DMS 273 (cell line): Measurements from ENCODE around the gene TRIM43B.
A peak's percentile ranks its signal among the peaks of the same experiment; 100 is the strongest.
"Not testable (repeated sequence)": the region's sequence is repeated elsewhere in the genome, so short reads cannot be mapped to it uniquely, and the experiment has no call there.

Source experiments
- DNase-seq: peaks from one replicate; lab custom pipeline; 2025; ENCODE audit not compliant: unreplicated experiment; lab: John Stamatoyannopoulos, UW

Gene TRIM43B

DNA sequence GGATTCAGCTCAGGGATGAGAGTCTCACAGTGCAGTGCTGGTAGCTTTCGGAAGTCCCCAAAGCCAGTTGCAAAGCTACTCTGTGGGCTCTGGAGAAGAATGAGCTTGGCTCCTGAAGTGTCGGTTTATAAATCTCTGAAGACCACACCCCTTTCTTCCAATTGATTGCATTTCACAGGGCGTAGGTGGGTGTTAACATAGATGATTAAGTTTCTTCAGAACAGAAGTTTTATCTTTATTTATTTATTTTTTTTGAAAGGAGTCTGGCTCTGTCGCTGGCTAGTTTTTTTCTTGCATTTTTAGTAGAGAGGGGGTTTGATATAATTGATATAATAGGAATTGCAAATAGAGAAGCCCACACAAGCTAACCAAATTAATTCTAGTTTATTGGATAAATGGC, at the start of gene TRIM43B:
TSS of gene TRIM43B (minus strand) at position 101 of the 400 bp plus-strand sequence. CDS start 2,040 bp downstream, outside the sequence.
- not testable (repeated sequence) for DNase-seq

DNA sequence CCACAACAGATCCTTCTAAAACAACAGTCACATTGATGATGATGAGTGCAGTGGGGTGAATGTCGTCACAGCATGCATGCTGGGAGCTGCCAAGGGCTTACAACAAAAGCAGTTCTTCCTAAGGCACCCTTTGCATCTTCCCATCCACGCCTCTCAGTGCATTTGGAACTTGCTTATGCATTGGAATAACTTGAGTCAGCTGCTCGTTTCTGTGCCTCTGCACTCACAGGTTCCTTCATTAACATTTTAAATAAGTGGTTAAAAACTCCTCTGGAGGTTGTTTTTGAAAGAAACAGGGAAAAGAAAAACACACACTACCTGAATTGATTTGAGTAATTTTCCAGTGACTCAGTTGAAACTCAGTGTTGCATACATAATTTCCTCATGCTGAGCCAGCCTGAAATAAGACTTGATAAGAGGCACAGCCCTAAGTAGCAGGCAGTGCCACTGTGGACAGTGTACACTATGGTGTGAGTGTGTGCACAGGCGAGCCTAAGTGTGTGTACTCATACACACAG, 46.8 kb upstream of the TRIM43B start:
- no peak for DNase-seq

DNA sequence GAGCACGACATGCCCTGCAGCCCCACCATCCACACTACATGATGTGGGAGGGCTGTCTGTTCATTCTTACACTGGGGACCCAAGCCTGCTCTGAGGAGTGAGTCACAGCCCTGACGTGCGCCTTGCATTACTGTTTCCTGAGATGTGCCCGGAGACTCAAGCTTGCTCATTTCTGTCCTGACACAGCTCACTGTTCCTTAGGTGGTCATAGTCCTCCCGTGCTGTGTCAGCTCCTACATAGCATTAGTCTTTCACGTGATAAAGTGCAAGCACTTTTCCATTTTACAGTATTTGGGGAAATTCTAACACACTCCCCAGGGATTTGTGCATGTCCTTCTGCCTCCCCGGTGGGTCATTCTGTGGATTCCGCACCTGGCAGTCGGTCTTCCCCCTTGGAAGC, 46.2 kb upstream of the TRIM43B start:
- DNase-seq: no peak

DNA sequence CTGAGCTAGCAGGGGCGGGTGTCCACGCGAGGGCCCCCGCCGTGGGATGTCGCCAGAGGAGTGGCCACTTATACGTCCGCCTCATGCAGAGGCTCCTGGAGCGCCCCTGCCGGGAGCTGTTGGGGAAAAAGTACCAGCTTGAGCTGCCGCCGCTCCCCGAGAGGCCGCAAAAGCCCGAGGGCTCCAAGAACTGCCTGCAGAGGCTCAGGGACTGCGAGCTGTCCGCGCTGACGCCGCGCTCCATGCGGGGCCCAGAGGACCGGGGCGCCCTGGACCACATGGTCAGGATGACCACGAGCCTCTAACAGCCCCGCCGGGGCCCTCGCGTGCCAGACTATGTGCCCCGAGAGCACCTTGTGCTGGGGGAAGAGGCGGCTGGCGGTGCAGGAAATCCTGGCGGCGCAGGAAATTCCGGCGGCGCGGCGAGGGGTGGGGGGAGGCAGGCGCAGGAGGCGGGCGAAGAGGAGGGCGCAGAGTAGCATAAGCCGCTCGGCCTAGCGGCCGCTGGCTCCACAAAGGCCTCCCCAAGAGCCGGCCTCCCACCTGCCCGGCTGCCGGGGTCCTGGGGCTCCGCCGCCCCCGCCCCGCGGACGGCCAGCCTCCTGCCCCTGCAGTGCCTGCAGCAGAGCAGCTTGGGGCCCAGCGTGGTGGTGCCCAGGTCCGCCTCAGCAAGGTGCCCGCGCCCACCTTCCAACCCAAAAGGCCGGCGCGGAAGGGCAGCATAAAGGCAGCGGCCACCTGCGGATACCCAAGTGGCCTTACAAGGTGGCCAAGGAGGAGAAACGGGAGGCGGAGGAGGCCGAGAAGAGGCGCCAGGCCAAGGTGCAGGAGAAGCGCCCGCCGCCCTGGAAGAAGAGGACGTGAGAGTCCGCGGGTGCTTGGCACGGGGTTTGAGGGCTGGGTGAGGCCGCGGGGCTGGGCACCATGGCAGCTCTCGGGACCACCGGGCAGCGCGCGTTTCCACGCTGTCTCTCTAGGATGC, 42.1 kb upstream of the TRIM43B start:
- peak; percentile 89 for DNase-seq

DNA sequence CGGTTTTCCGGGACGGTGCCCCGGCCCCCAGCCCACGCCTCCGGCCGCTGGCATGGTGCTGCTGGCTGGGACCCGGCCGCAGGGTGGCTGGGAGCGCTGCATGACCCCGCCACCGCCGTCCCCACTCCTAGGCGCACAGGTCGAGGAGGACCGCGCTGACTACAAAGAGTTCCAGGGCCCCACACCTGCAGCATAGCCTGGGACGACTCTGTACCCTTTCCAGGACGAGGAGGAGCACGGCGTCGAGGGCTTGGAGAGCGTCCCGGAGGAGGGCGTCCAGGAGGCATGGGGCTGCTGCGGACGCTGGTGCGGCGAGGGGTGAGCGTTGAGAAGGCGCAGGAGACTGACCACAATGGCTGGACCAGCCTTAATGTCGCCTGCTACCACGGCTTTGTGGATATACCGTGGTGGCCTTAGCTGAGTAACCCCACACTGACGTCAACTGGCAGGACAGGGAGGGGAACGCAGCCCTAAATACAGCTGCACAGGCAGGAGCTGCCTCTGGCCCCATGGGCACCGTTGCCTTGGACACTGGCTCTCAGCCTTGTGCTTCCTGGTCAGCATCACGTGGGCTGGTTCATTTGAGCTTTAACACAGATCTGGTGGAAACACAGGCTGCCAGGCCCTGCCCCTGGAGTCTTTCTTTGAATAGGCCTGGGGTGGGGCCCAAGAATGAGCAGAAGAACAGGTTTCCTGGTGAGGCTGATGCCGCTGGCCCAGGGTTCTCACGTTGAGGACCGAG, 40.9 kb upstream of the TRIM43B start:
- peak; percentile 42 for DNase-seq

DNA sequence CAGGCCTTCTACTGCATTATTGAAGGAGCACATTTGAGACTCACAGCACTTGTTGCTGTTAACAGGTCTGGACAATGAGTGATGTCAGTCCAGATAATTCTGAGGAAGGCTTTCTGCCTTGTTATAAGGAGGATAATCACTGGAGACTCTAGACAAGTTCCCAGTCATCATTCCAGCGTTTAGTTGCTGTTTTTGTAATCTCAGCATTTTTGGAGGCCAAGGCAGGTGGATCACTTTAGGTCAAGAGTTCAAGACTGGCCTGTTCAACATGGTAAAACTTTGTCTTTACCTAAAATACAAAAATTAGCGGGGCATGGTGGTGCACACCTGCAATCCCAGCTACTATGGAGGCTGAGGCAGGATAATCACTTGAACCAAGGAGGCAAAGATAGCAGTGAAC, 39.6 kb upstream of the TRIM43B start:
- no peak for DNase-seq

DNA sequence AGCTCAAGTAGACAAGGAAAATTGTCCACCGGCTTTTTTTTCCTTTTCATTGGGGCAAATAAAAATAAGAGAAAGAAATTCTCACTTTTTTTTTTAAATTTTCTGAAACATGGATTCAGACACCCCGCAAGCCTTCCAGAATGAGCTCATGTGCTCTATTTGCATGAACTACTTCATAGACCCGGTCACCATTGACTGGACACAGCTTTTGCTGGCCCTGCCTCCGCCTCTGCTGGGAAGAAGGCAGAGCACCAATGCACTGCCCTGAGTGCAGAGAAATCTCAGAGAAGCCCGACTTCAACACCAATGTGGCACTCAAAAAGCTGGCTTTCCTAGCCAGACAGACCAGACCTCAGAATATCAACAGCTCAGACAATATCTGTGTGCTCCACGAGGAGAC, 30.2 kb upstream of the TRIM43B start:
- DNase-seq: no peak

DNA sequence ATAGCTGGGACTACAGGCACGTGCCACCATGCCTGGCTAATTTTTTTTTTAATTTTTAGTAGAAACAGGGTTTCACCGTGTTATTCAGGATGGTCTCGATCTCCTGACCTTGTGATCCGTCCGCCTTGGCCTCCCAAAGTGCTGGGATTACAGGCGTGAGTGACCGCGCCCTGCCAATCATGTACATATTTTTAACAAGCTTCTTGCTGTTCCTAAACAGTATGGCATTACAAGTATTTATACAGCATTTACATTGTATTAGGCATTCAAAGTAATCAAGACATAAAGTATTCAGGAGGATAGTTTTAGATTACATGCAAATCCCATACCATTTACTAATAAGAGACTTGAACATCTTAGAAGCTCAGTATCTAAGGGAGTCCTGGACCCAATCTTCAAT, 29.7 kb upstream of the TRIM43B start:
- DNase-seq: not testable (repeated sequence)

DNA sequence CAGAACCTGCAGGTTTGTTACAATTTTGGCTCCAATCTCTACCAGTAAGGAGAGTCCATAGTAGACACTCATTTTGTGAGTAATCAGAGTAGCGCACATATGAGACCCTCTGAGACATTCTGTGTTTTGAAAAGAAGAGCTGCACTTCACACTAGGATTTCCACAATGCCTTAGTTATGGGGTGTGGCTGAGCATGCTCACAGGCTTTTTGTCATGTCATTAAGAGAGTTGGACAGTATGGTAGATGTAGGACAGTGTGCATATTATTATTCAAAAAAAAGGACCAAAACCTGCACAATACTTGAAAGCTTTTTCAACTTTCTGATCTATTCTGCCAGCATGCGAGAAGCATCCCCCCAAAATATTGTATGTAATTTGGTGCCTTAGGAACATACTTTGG, 24.9 kb upstream of the TRIM43B start:
- no peak for DNase-seq

DNA sequence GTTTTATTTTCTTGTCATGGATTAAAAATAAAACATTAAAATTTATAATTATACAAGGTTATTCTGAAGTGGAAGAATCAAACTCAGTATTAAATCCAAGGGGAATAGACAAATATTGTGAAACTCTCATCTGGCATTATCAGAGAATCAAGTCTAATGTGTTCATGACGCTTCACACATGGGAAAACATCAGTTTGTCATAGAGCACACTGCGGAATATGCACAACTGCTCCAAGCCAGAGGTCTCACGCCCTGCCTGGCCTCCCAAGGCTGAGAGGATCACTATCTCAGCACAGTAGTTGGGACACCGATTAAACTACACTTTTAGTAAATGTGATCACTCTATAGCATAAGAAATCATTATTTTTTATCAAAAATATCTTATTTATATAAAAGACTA, 20.7 kb upstream of the TRIM43B start:
- no peak for DNase-seq

DNA sequence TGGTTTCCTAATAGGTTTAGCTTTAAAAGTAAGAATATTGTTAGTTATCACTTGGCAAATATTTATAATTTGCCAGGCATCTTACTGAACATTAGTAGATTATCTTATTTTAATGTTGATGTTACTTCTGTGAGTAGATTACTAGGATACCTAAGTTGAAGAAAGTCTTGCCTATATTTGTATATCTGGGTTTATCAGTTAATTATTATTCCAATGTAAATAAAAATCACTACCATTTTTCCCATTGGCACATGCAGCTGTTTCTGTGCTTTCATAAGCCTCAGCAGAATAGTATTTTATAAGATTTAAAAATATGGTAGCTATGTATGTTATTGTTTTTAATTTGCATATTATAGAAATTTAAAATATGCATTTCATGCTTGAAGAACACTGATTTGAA, 16.3 kb upstream of the TRIM43B start:
- DNase-seq: no peak

DNA sequence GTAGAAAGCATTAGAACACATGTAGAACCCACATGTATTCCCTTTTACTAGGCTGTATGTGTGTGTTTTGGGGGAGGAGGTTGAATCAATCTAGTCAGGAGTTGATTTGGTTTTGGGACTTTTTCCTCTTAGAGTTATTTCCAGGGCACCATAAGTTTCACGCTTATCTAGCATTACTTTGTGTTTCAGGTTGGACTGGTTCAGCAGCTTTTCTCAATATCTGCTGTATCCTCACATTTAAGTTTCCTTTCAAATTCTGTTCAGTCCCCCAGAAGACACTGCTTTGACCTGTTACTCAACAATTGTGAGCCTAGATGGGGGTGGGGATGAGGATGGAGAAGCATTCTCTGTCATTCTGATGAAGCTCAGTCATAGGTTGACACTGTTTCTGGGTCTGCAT, 7.5 kb upstream of the TRIM43B start:
- DNase-seq: not testable (repeated sequence)

DNA sequence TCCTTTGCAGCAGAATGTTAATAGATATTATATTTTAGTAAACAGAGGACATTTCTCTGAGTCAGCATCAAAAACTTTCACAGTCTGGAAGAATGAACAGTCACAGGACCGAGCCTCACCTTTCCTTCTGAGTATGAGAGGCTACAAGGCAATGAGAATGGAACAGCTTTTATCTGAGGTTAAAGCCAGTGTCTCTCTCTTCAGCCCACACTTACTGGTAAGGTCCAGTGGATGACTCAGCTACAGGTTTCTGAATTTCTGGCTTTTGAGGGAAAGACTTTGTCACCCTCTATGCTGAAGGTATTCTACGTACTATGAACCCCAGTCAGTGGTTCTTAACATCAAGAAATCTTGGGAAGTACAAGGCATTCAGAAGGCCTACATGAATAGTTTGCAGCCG, 9.5 kb downstream of the TRIM43B start:
- DNase-seq: not testable (repeated sequence)

DNA sequence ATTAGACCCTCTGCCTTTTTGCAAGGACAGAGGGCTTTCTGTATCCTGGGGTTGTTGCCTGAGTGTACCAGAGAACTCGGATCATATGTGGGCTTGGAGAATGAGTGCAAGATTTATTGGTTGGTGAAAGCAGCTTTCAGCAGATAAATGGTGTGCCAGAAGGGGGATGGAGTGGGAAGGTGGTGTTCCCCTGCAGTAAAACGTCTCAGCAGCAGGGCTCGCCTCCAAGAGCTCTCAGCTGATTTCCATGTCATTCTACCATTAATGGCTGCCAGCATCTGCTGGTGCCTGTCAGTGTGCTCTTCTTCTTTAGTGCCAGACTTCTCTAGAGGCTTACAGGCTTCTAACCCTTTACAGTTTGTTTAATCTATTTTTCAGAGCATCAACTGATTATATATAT, 16.6 kb downstream of the TRIM43B start:
- DNase-seq: not testable (repeated sequence)

DNA sequence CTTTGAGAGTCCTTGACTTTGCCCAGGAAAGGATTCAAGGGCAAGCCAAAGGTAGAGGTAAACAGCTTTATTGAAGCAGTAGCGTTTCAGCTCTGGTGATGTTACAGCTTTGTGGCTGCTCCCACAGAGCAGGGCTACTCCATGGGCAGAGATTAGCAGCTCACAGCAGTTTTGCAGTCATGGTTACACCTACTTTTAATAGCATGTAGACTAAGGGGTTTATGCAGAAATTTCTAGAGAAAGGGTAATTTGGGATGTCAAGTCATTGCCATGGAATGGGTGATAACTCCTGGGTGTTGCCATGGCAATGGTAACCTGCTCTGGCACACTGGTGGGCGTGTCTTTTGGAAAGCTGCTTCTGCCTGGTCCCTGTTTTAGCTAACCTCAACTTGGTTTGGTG, 18.0 kb downstream of the TRIM43B start:
- not testable (repeated sequence) for DNase-seq

DNA sequence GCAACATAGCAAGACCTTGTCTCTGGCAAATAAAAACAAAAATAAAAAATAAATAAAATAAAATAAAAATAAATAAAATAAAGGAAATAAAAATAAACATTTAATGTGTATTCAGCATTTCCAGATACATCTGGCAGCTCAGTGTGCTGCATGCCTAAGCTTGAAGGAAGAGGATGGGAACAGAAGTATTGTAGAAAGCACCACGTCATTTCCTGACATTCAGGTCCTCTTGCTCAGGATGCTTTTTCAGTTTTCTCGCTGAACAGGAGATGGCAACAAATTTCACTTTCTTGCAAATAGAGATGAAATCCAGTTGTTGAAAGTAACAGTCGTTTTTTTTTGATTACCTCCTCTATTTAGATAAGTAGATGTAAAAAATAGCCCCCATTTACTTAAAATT, 21.3 kb downstream of the TRIM43B start:
- DNase-seq: not testable (repeated sequence)

DNA sequence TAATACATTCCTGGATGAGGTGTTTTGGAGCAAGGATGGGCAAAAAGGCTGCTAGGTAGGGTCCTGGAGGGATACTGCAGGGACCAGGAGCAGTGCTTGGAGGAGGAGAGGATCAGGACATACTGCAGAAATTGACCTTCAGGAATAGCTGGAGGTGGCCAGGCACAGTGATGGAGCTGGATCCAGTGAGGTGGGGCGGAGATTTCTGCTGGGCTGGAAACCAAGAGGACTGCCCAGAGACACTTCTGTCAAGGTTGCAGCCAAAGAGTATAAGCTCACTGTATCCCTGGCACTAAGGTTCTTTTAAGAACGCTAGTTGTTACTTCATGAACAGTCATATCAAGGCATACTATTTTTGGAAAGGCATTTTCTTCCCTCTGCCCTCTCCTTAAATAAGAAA, 39.2 kb downstream of the TRIM43B start:
- not testable (repeated sequence) for DNase-seq

DNA sequence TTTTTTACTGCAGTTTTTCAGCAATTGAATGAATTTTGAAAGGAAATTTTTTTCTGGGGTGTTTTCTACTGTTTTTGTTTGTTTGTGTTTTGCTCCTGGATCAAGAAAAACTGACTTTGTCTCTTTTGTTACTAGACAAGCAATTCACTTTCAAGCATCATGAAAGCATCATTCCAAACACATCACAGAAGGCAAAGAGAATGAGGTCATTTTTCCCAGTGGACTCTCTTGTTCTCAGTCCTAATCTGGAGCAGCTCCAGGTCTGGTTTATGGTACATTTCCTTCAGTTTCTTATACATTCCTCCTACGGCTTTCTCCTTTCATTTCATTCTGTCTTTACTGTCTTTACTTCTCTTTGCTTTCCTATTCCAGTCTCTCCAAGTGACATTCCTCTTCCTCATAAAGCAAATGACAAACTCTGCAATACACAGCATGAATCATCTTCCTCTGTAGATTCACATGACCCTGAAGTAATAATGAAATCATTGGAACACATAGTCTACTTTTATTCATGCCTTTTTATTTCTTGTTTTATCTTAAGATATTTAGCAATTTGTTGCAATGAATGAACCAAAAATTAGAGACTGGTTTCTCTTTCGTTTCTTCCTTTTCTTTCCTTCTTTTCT, 42.0 kb downstream of the TRIM43B start:
- not testable (repeated sequence) for DNase-seq

DNA sequence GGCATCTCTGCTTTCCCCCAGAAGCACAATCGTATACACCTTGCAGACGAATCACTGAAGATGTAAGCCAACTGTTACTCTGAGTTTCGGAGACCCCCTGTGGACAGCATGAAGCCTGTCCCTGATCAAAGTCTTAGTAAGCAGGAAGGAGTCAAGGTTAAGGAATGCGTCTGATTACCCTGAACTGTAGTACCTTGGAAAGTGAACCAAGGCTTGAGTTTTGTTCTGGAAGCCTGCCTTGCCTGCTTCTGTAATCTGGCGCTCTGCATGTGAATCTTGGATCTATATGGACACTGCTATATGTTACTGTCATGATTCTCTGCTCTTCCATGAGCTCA, 48.7 kb downstream of the TRIM43B start:
- DNase-seq: not testable (repeated sequence)

DNA sequence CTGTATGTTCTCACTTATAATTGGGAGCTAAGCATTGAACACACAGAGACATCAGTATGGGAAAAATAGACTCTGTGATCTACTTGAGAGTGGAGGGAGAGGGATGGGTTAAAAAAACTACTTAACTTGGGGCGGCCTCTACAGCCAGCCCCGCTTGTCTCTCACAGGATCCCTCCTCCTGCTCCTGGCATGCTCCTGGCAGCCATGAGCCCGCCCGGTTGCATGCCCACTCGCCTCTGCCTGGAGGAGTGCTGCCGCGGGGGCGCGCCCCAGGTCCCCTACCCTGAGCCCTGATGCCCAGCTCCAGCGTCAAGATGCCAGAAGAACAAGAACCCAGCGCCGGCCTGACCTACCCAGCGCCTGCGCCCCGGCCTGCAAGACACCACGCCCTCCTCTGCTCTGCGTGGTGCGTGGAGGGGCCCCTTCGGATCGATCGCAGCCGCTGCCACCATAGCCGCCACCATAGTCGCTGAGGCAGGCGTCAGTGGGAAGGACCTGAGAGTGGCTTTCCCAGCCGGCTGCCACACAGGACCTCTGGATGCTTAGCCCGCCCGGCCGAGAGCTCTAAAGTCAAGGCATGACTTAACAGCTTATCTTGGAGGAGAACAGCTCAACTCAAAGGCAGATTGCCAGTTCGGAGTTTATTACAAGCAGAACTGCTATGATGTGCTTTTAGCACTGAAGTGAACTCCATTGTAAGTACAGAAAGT, 49.2 kb downstream of the TRIM43B start:
- DNase-seq: not testable (repeated sequence)
